GM12864 (cell line): ENCODE measurements around the gene B4GALNT2.
"Not testable (repeated sequence)": the region's sequence is repeated elsewhere in the genome, so short reads cannot be mapped to it uniquely, and the experiment has no call there.

Experiments
- DNase-seq: peaks from one replicate; pipeline ENCODE4 v3.0.0-alpha.2; 2011; ENCODE audit warnings: low read depth
- H3K4me3 ChIP-seq: 2 replicates; pipeline ENCODE4 v1.5.1; 2011; ENCODE audit warnings: mild to moderate bottlenecking, low read depth, low read length, control low read depth
- TF ChIP-seq, protein P1 (sequence below): IDR thresholded peaks from 2 replicates; pipeline ENCODE4 v1.5.1; 2011; ENCODE audit warnings: low read depth, mild to moderate bottlenecking, moderate library complexity, low read length, control low read depth, inconsistent platforms; ENCODE audit errors: missing control alignments

B4GALNT2 gene, protein sequence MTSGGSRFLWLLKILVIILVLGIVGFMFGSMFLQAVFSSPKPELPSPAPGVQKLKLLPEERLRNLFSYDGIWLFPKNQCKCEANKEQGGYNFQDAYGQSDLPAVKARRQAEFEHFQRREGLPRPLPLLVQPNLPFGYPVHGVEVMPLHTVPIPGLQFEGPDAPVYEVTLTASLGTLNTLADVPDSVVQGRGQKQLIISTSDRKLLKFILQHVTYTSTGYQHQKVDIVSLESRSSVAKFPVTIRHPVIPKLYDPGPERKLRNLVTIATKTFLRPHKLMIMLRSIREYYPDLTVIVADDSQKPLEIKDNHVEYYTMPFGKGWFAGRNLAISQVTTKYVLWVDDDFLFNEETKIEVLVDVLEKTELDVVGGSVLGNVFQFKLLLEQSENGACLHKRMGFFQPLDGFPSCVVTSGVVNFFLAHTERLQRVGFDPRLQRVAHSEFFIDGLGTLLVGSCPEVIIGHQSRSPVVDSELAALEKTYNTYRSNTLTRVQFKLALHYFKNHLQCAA

DNA sequence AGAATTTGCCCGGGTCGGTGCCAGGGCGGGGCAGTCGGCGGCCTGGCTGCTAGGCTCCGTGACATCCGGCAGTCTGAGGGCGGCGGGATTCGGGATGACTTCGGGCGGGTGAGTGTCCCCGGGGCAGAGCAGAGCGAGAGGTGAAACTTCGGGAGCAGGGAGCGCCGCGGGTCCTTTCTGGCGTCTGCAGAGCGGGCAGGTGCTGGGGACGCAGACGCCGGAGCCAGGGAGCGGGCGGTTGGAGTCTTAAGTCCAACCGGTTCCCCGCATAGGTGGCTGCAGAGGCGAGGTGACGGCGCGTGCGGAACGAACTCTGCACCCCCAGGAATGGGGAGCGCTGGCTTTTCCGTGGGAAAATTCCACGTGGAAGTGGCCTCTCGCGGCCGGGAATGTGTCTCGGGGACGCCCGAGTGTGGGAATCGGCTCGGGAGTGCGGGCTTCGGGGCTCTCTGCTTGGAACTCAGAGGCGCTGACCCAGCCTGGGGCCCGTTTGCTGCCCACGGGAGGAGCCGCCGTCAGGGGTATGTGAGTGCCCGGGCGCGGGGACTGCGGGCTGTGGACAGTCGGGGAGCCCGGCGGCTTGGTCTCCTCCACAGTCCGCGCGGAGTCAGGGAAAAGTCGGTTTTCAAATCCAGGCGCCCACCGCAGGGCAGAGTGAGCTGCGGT is at the start of gene B4GALNT2:
TSS of gene B4GALNT2 (plus strand) at position 71 of the 666 bp plus-strand sequence. CDS start at position 95, 24 bp downstream.
- no peak for DNase-seq
- TF ChIP-seq, protein P1, sequence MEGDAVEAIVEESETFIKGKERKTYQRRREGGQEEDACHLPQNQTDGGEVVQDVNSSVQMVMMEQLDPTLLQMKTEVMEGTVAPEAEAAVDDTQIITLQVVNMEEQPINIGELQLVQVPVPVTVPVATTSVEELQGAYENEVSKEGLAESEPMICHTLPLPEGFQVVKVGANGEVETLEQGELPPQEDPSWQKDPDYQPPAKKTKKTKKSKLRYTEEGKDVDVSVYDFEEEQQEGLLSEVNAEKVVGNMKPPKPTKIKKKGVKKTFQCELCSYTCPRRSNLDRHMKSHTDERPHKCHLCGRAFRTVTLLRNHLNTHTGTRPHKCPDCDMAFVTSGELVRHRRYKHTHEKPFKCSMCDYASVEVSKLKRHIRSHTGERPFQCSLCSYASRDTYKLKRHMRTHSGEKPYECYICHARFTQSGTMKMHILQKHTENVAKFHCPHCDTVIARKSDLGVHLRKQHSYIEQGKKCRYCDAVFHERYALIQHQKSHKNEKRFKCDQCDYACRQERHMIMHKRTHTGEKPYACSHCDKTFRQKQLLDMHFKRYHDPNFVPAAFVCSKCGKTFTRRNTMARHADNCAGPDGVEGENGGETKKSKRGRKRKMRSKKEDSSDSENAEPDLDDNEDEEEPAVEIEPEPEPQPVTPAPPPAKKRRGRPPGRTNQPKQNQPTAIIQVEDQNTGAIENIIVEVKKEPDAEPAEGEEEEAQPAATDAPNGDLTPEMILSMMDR, result no peak
- no peak within 1 kb of the TSS for H3K4me3 ChIP-seq

DNA sequence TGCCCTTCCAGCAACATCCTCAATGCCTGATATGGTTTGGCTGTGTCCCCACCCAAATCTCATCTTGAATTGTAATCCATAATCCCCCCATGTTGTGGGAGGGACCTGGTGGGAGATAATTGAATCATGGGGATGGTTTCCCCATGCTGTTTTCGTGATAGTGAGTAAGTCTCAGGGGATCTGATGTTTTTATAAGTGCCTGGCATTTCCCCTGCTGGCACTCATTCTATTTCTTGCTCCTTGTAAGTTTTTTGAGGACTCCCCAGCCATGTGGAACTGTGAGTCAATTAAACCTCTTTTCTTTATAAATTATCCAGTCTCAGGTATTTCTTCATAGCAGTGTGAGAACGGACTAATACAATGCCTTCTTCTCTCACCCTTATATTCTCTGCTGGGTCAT is 47.5 kb upstream of the B4GALNT2 start:
- not testable (repeated sequence) for DNase-seq, H3K4me3 ChIP-seq

DNA sequence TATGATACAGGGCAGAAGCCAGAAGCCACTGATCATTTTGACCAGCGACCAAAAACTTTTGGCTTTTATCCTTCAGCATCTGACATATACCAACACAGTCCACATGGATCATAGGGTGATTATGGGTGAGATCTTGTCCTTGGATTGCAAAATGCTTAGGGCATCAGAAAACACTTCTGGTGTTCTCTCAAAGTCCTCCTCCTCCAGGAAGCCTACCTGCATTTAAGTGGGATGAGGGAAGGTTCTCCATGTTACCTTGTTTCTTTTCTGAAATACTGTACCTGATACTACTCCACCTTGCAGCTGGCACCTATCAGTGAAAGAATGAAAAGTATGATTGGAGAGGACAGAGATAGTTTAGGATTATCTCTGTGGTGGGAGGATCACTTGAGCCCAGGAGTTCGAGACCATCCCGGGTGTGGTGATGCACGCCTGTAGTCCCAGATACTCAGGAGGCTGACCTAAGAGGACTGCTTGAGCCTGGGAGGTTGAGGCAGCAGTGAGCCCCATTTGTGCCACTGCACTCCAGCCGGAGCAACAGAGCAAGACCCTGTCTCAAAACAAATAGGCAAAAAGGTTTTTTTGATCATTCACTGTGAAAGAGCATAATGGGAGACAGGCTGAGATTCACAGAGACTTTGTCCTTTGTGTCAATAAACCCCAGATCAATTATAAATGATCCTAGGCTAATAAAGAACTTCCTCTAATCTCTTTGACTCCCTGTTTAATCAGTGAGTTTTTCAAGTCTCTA is 46.8 kb upstream of the B4GALNT2 start:
- no peak for DNase-seq
- TF ChIP-seq, protein P1, result no peak
- H3K4me3 ChIP-seq, result no peak overlapping the region

DNA sequence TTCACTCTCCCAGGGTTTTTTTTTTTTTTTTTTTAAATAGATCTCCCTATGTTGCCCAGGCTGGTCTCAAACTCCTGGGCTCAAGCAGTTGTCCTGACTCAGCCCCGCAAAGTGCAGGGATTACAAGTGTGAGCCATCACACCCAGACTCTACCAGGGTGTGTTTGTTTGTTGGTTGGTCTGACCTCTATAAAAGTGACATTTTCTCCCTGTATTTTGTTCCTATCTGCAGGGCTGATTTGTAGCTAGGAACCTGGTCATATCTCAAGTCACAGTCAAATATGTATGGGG is 46.3 kb upstream of the B4GALNT2 start:
- H3K4me3 ChIP-seq, result no peak overlapping the region
- TF ChIP-seq, protein P1, result no peak
- DNase-seq, result no peak

DNA sequence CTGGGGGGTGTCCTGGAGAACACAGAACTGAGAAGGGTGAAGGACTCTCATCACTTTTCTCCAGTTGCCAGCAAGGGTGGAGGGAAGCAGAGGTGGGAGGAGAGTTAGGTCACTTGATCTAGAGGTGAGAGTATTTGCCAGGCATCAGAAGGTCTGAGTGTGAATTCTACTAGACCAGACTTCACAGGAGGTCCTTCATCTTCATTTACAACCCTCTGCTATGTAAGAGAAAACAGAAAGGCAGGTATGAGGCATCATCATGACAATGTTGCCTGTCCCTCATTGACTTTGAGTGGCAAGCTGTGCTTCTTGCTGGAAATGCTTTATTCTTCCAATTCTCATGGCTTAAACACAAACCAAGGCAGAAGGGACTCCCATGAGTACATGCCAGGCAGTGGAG is 45.9 kb upstream of the B4GALNT2 start:
- TF ChIP-seq, protein P1, result no peak
- H3K4me3 ChIP-seq, result no peak overlapping the region
- no peak for DNase-seq

DNA sequence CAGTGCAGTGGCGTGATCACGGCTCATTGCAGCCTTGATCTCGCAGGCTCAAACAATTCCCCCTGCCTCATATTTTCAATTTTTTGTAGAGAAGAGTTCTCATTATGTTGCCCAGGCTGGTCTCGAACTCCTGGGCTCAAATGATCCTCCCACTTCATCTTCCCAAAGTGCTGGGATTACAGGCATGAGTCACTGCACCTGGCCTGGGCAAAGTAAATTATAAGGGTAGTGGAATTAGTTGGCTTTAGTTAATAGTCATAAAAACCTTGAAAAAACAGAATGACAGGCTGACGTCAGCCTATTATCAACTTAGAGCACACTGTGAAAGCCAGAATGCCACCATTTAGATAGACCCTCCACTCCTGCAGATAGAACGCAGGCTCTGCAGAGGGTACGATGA is 43.5 kb upstream of the B4GALNT2 start:
- H3K4me3 ChIP-seq, result no peak overlapping the region
- TF ChIP-seq, protein P1, result no peak
- DNase-seq, result no peak
